ENCODE data around the gene WWOX.

DNA sequence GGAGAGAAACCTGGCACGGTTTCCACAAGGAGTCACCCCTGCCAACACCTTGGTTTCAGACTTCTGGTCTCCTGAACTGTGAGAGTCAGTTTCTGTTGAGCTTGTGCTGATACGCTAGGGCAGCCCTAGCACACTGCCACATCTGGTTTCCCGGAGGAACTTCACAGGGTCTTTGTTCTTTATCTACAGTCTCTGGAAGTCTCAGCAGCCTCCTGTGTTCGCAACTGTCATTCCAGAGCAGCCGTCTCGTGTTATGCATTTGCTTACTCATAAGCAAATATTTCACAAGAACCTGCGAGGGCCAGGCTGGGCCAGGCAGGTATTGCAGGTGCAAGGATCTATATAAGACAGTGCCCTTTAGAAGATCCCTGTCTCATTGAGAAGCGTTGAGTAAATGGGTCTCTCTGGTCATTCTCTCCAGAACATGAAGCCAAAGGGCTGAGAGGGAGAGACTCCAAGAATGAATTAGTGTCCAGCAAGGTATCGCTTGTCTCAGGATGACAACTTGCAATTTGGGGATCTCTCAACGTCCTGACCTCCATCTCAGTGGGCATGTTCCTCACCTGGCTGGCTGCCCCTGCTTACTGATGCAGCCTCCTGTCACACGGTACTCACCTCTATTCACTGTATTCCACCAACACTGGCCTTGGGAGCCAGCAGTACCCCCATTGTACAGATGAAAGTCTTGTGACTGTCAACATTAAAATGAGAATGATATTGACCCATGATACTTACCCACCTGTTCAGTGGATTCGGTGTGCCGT is 141.2 kb downstream of the WWOX start:
- TF ChIP-seq, protein P1, sequence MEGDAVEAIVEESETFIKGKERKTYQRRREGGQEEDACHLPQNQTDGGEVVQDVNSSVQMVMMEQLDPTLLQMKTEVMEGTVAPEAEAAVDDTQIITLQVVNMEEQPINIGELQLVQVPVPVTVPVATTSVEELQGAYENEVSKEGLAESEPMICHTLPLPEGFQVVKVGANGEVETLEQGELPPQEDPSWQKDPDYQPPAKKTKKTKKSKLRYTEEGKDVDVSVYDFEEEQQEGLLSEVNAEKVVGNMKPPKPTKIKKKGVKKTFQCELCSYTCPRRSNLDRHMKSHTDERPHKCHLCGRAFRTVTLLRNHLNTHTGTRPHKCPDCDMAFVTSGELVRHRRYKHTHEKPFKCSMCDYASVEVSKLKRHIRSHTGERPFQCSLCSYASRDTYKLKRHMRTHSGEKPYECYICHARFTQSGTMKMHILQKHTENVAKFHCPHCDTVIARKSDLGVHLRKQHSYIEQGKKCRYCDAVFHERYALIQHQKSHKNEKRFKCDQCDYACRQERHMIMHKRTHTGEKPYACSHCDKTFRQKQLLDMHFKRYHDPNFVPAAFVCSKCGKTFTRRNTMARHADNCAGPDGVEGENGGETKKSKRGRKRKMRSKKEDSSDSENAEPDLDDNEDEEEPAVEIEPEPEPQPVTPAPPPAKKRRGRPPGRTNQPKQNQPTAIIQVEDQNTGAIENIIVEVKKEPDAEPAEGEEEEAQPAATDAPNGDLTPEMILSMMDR (IDR thresholded peaks at IDR 0.05), result no peak
- TF ChIP-seq POLR2A (IDR thresholded peaks at IDR 0.05) (no peak), POLR2AphosphoS5 (IDR thresholded peaks at IDR 0.05) (no peak), EP300 (IDR thresholded peaks at IDR 0.05) (no peak)
